BLaER1 treated with 17β-estradiol and CSF1 and Interleukin-3, amounts not matched to agents 10 nM and 100 nM (cell line): ENCODE data around the gene RHBDD3.

Source experiments
- H3K27ac ChIP-seq, 11 experiments: shearing (Covaris generic); formaldehyde crosslinking; 2 replicates each; pipeline ENCODE4 v1.8.1; 2022
- H3K27me3 ChIP-seq, 11 experiments: shearing (Covaris generic); formaldehyde crosslinking; 2 replicates each; pipeline ENCODE4 v1.8.1; 2022
- H3K36me3 ChIP-seq, 11 experiments: shearing (Covaris generic); formaldehyde crosslinking; 2 replicates each; pipeline ENCODE4 v1.8.1; 2022
- H3K4me1 ChIP-seq, 10 experiments: shearing (Covaris generic); formaldehyde crosslinking; 2 replicates each; pipeline ENCODE4 v1.8.1; 2022
- H3K4me2 ChIP-seq, 11 experiments: shearing (Covaris generic); formaldehyde crosslinking; 2 replicates each; pipeline ENCODE4 v1.8.1; 2022
- H3K4me3 ChIP-seq, 10 experiments: shearing (Covaris generic); formaldehyde crosslinking; 2 replicates each; pipeline ENCODE4 v1.8.1; 2022
- H3K9ac ChIP-seq, 11 experiments: shearing (Covaris generic); formaldehyde crosslinking; 2 replicates each; pipeline ENCODE4 v1.8.1; 2022
- H3K9me3 ChIP-seq, 11 experiments: shearing (Covaris generic); formaldehyde crosslinking; replicated peaks in 1 of 11; 2 replicates each; pipeline ENCODE4 v1.8.1; 2022
- H4K20me1 ChIP-seq, 11 experiments: shearing (Covaris generic); formaldehyde crosslinking; 2 replicates each; pipeline ENCODE4 v1.8.1; 2022
- Cebpa-rat ChIP-seq, 11 experiments: shearing (Covaris generic); IDR thresholded peaks; 2 replicates each; pipeline ENCODE4 v1.8.1; 2022

RHBDD3 gene

GRCh38 chr22:29301716-29302401, 34.1 kb upstream of the RHBDD3 start:
- peaks cover 43 to 49% (median 45%) of the 10 kb centered on the region in 11 experiments for H3K36me3 ChIP-seq
- peak overlapping the region in 8 of 11 experiments; percentile 59 to 99 (median 78); a peak in 12 of 22 replicates for H3K4me2 ChIP-seq
- peaks cover 40 to 67% (median 66%) of the 10 kb centered on the region in 11 experiments for H4K20me1 ChIP-seq
- no peak overlapping the region for H3K4me3 ChIP-seq
- H3K9ac ChIP-seq, result peak overlapping the region in 2 of 11 experiments; percentile 40 to 50; a peak in 2 of 22 replicates
- no peak for TF ChIP-seq Cebpa-rat (IDR thresholded peaks at IDR 0.05)
- H3K27me3 ChIP-seq, result peaks cover 0 to 22% (median 19%) of the 10 kb centered on the region in 11 experiments; a peak in 18 of 22 replicates
- peak overlapping the region in 5 of 11 experiments; percentile 32 to 63 (median 53); a peak in 7 of 22 replicates for H3K27ac ChIP-seq
- no peaks in the 10 kb centered on the region for H3K9me3 ChIP-seq
- H3K4me1 ChIP-seq, result peaks cover 41 to 58% (median 48%) of the 10 kb centered on the region in 10 experiments

- no peak overlapping the region for H3K9ac ChIP-seq
- no peaks in the 10 kb centered on the region for H3K9me3 ChIP-seq
- peaks cover 51 to 58% (median 54%) of the 10 kb centered on the region in 11 experiments for H3K36me3 ChIP-seq
- no peak overlapping the region for H3K4me2 ChIP-seq
- peaks cover 49 to 75% (median 75%) of the 10 kb centered on the region in 11 experiments for H4K20me1 ChIP-seq
- peaks cover 0 to 14% (median 10%) of the 10 kb centered on the region in 11 experiments; a peak in 14 of 22 replicates for H3K27me3 ChIP-seq
- TF ChIP-seq Cebpa-rat (IDR thresholded peaks at IDR 0.05), result no peak
- H3K27ac ChIP-seq, result 0 out of 22 replicates have a peak overlapping the region, but pooled peaks of 1 of the 11 experiments have one; percentile 13
- H3K4me3 ChIP-seq, result no peak overlapping the region
- peaks cover 39 to 52% (median 42%) of the 10 kb centered on the region in 10 experiments for H3K4me1 ChIP-seq
These were observed 33.2 kb upstream of the RHBDD3 start for GRCh38 chr22:29300807-29301601.

- Histone ChIP-seq H3K27me3 (peaks cover 0 to 8% (median 4%) of the 10 kb centered on the region in 11 experiments; a peak in 11 of 22 replicates), H3K4me2 (no peak overlapping the region), H3K4me1 (peaks cover 34 to 47% (median 37%) of the 10 kb centered on the region in 10 experiments), H3K9ac (no peak overlapping the region), H4K20me1 (peaks cover 55 to 81% (median 80%) of the 10 kb centered on the region in 11 experiments), H3K27ac (no peak overlapping the region), H3K36me3 (peaks cover 57 to 63% (median 59%) of the 10 kb centered on the region in 11 experiments), H3K4me3 (no peak overlapping the region), H3K9me3 (no peaks in the 10 kb centered on the region)
- TF ChIP-seq Cebpa-rat (IDR thresholded peaks at IDR 0.05), result no peak
These were observed 32.7 kb upstream of the RHBDD3 start for GRCh38 chr22:29300467-29300806.

- Histone ChIP-seq H4K20me1 (peaks cover 66 to 92% (median 92%) of the 10 kb centered on the region in 11 experiments), H3K36me3 (peaks cover 68 to 75% (median 70%) of the 10 kb centered on the region in 11 experiments), H3K27me3 (no peaks in the 10 kb centered on the region), H3K9me3 (no peaks in the 10 kb centered on the region), H3K4me2 (no peak overlapping the region), H3K9ac (no peak overlapping the region), H3K27ac (no peak overlapping the region), H3K4me1 (peaks cover 22 to 36% (median 27%) of the 10 kb centered on the region in 10 experiments), H3K4me3 (no peak overlapping the region)
- no peak for TF ChIP-seq Cebpa-rat (IDR thresholded peaks at IDR 0.05)
These were observed 31.5 kb upstream of the RHBDD3 start for GRCh38 chr22:29299136-29299900.

GRCh38 chr22:29298641-29299040, 30.9 kb upstream of the RHBDD3 start:
- Histone ChIP-seq H3K9ac (no peak overlapping the region), H3K4me1 (peaks cover 16 to 29% (median 20%) of the 10 kb centered on the region in 10 experiments), H3K4me2 (no peak overlapping the region), H3K27ac (no peak overlapping the region), H3K27me3 (no peaks in the 10 kb centered on the region), H3K4me3 (no peak overlapping the region), H3K9me3 (no peaks in the 10 kb centered on the region), H3K36me3 (peaks cover 75 to 81% (median 77%) of the 10 kb centered on the region in 11 experiments), H4K20me1 (peaks cover 72 to 99% (median 98%) of the 10 kb centered on the region in 11 experiments)
- no peak for TF ChIP-seq Cebpa-rat (IDR thresholded peaks at IDR 0.05)

- Histone ChIP-seq H3K9me3 (no peaks in the 10 kb centered on the region), H3K4me3 (no peak overlapping the region), H3K4me2 (no peak overlapping the region), H3K27ac (no peak overlapping the region), H3K9ac (no peak overlapping the region), H3K27me3 (no peaks in the 10 kb centered on the region), H3K4me1 (peaks cover 0 to 4% (median 0%) of the 10 kb centered on the region in 10 experiments; a peak in 3 of 20 replicates), H3K36me3 (peaks cover 100% of the 10 kb centered on the region in 11 experiments), H4K20me1 (peaks cover 92 to 100% (median 100%) of the 10 kb centered on the region in 11 experiments)
- no peak for TF ChIP-seq Cebpa-rat (IDR thresholded peaks at IDR 0.05)
These were observed 24.6 kb upstream of the RHBDD3 start for GRCh38 chr22:29292379-29292778.

GRCh38 chr22:29291215-29291614, 23.4 kb upstream of the RHBDD3 start:
- Histone ChIP-seq H3K27ac (no peak overlapping the region), H4K20me1 (peaks cover 92 to 100% (median 100%) of the 10 kb centered on the region in 11 experiments), H3K36me3 (peaks cover 100% of the 10 kb centered on the region in 11 experiments), H3K4me2 (no peak overlapping the region), H3K4me1 (peaks cover 0 to 4% (median 0%) of the 10 kb centered on the region in 10 experiments; a peak in 3 of 20 replicates), H3K9me3 (no peaks in the 10 kb centered on the region), H3K27me3 (no peaks in the 10 kb centered on the region), H3K9ac (no peak overlapping the region), H3K4me3 (no peak overlapping the region)
- no peak for TF ChIP-seq Cebpa-rat (IDR thresholded peaks at IDR 0.05)

GRCh38 chr22:29290061-29290460, 22.3 kb upstream of the RHBDD3 start:
- H3K27ac ChIP-seq, result no peak overlapping the region
- H4K20me1 ChIP-seq, result peaks cover 98 to 100% (median 100%) of the 10 kb centered on the region in 11 experiments
- H3K4me2 ChIP-seq, result no peak overlapping the region
- no peak overlapping the region for H3K9ac ChIP-seq
- peaks cover 0 to 4% (median 0%) of the 10 kb centered on the region in 10 experiments; a peak in 3 of 20 replicates for H3K4me1 ChIP-seq
- peaks cover 100% of the 10 kb centered on the region in 11 experiments for H3K36me3 ChIP-seq
- no peak for TF ChIP-seq Cebpa-rat (IDR thresholded peaks at IDR 0.05)
- no peaks in the 10 kb centered on the region for H3K9me3 ChIP-seq
- no peaks in the 10 kb centered on the region for H3K27me3 ChIP-seq
- H3K4me3 ChIP-seq, result no peak overlapping the region
